Loucy (cell line): ENCODE data around the gene SMPD2.

Source experiments
- H2AFZ ChIP-seq: fragments of 200-600 bp; sonication (generic); 2 replicates; pipeline ENCODE4 v1.6.0; 2016; ENCODE audit warnings: antibody characterized with exemption, mild to moderate bottlenecking, low read length, moderate library complexity
- H3F3A ChIP-seq: fragments of 200-600 bp; 2 replicates; pipeline ENCODE4 v1.6.0; 2016; ENCODE audit warnings: antibody characterized with exemption, low read depth, mild to moderate bottlenecking
- H3K27me3 ChIP-seq: fragments of 200-600 bp; sonication (generic); 2 replicates; pipeline ENCODE4 v1.6.1; 2014; ENCODE audit warnings: low read length, mild to moderate bottlenecking; ENCODE audit not compliant: insufficient read depth, poor library complexity, severe bottlenecking
- H3K36me3 ChIP-seq: fragments of 200-600 bp; sonication (generic); 2 replicates; pipeline ENCODE4 v1.6.1; 2016; ENCODE audit warnings: low read length; ENCODE audit not compliant: insufficient read depth
- H3K4me1 ChIP-seq: fragments of 200-600 bp; sonication (generic); 2 replicates; pipeline ENCODE4 v1.5.1; 2014; ENCODE audit warnings: low read length, mild to moderate bottlenecking; ENCODE audit not compliant: insufficient read depth, poor library complexity, severe bottlenecking
- H3K4me2 ChIP-seq: fragments of 200-600 bp; sonication (generic); 2 replicates; pipeline ENCODE4 v1.6.0; 2014; ENCODE audit warnings: antibody characterized with exemption, low read length, low read depth, mild to moderate bottlenecking; ENCODE audit not compliant: poor library complexity, severe bottlenecking
- H3K4me3 ChIP-seq: fragments of 200-600 bp; sonication (generic); 2 replicates; pipeline ENCODE4 v1.5.1; 2014; ENCODE audit warnings: low read length, mild to moderate bottlenecking, mixed read lengths; ENCODE audit not compliant: poor library complexity, severe bottlenecking
- H3K79me2 ChIP-seq: fragments of 200-600 bp; sonication (generic); 2 replicates; pipeline ENCODE4 v1.6.1; 2014; ENCODE audit warnings: low read length; ENCODE audit not compliant: insufficient read depth
- H3K9ac ChIP-seq: fragments of 200-600 bp; sonication (generic); 2 replicates; pipeline ENCODE4 v1.6.0; 2014; ENCODE audit warnings: mild to moderate bottlenecking, low read depth, low read length, moderate library complexity; ENCODE audit not compliant: poor library complexity, severe bottlenecking
- H3K9me2 ChIP-seq: fragments of 200-600 bp; sonication (generic); replicated peaks from 2 replicates; pipeline ENCODE4 v1.6.1; 2016; ENCODE audit warnings: low read depth, low read length, mixed read lengths
- H3K9me3 ChIP-seq: fragments of 200-600 bp; sonication (generic); 2 replicates; pipeline ENCODE4 v1.6.1; 2014; ENCODE audit warnings: mild to moderate bottlenecking, antibody characterized with exemption, low read length, low read depth; ENCODE audit not compliant: insufficient read depth
- H4K20me1 ChIP-seq: fragments of 200-600 bp; sonication (generic); 2 replicates; pipeline ENCODE4 v1.6.0; 2014; ENCODE audit warnings: antibody characterized with exemption, low read length, mild to moderate bottlenecking; ENCODE audit not compliant: insufficient read depth, poor library complexity, severe bottlenecking
- CTCF ChIP-seq: fragments of 200-600 bp; sonication (generic); conservative IDR thresholded peaks from 2 replicates; pipeline ENCODE4 v1.5.1; 2014; ENCODE audit warnings: mild to moderate bottlenecking, antibody characterized with exemption, low read length
- EZH2phosphoT487 ChIP-seq: fragments of 200-600 bp; IDR thresholded peaks from 2 replicates; pipeline ENCODE4 v1.6.1; 2018; ENCODE audit warnings: antibody characterized with exemption, mild to moderate bottlenecking, moderate library complexity, borderline replicate concordance

SMPD2 gene

GRCh38 chr6:109465772-109466171, 25.2 kb downstream of the SMPD2 start:
- TF ChIP-seq CTCF: no peak
- TF ChIP-seq EZH2phosphoT487: no peak
- Histone ChIP-seq H3K79me2 (peaks cover 17% of the 10 kb centered on the region; the same call in 1 of the 2 replicates), H3K4me3 (no peak overlapping the region), H3K36me3 (peaks cover 59% of the 10 kb centered on the region), H3K27me3 (no peaks in the 10 kb centered on the region), H4K20me1 (no peaks in the 10 kb centered on the region), H3K9ac (no peak overlapping the region), H3F3A (no peaks in the 10 kb centered on the region), H3K9me2 (no peaks in the 10 kb centered on the region), H3K4me2 (no peak overlapping the region), H3K9me3 (no peaks in the 10 kb centered on the region), H3K4me1 (no peaks in the 10 kb centered on the region), H2AFZ (no peak overlapping the region)

GRCh38 chr6:109466212-109466923, 25.8 kb downstream of the SMPD2 start:
- H3K4me3 ChIP-seq: no peak overlapping the region
- peaks cover 62% of the 10 kb centered on the region for H3K36me3 ChIP-seq
- TF ChIP-seq CTCF (no peak), EZH2phosphoT487 (no peak)
- no peaks in the 10 kb centered on the region for H3K27me3 ChIP-seq
- no peaks in the 10 kb centered on the region for H3K9me3 ChIP-seq
- no peaks in the 10 kb centered on the region for H3K4me1 ChIP-seq
- H2AFZ ChIP-seq: no peak overlapping the region
- no peaks in the 10 kb centered on the region for H4K20me1 ChIP-seq
- H3K9me2 ChIP-seq: no peaks in the 10 kb centered on the region
- H3K79me2 ChIP-seq: peaks cover 22% of the 10 kb centered on the region; the same call in 1 of the 2 replicates
- H3K9ac ChIP-seq: no peak overlapping the region
- H3K4me2 ChIP-seq: no peak overlapping the region
- H3F3A ChIP-seq: no peaks in the 10 kb centered on the region

- Histone ChIP-seq H4K20me1 (no peaks in the 10 kb centered on the region), H3K27me3 (no peaks in the 10 kb centered on the region), H3K4me1 (no peaks in the 10 kb centered on the region), H3K36me3 (peaks cover 63% of the 10 kb centered on the region), H3F3A (no peaks in the 10 kb centered on the region), H3K4me2 (no peak overlapping the region), H3K4me3 (no peak overlapping the region), H3K9me2 (no peaks in the 10 kb centered on the region), H2AFZ (no peak overlapping the region), H3K79me2 (peaks cover 29% of the 10 kb centered on the region; the same call in 1 of the 2 replicates), H3K9me3 (no peaks in the 10 kb centered on the region), H3K9ac (no peak overlapping the region)
- TF ChIP-seq EZH2phosphoT487 (no peak), CTCF (no peak)
Measured at GRCh38 chr6:109467696-109468095, 27.2 kb downstream of the SMPD2 start.
